Hepatocyte (in vitro differentiated cells): ENCODE results near the gene PLK5.

Experiments used
- EZH2 ChIP-seq: fragments of 200-600 bp; sonication (generic); IDR thresholded peaks from 2 replicates; pipeline ENCODE4 v1.6.1; 2016; ENCODE audit warnings: antibody characterized with exemption, mild to moderate bottlenecking, borderline replicate concordance
- EZH2phosphoT487 ChIP-seq: fragments of 200-600 bp; sonication (generic); IDR thresholded peaks from one replicate; pipeline ENCODE4 v1.6.1; 2018; ENCODE audit warnings: antibody characterized with exemption, mild to moderate bottlenecking, low read depth, moderate library complexity; ENCODE audit not compliant: unreplicated experiment, severe bottlenecking
- TF ChIP-seq, protein P1 (sequence below): fragments of 200-600 bp; sonication (generic); IDR thresholded peaks from 2 replicates; pipeline ENCODE4 v1.5.1; 2016; ENCODE audit warnings: antibody characterized with exemption, mild to moderate bottlenecking; ENCODE audit not compliant: poor library complexity

GRCh38 chr19:1507192-1507660 is 16.7 kb upstream of the PLK5 start:
- TF ChIP-seq, protein P1, sequence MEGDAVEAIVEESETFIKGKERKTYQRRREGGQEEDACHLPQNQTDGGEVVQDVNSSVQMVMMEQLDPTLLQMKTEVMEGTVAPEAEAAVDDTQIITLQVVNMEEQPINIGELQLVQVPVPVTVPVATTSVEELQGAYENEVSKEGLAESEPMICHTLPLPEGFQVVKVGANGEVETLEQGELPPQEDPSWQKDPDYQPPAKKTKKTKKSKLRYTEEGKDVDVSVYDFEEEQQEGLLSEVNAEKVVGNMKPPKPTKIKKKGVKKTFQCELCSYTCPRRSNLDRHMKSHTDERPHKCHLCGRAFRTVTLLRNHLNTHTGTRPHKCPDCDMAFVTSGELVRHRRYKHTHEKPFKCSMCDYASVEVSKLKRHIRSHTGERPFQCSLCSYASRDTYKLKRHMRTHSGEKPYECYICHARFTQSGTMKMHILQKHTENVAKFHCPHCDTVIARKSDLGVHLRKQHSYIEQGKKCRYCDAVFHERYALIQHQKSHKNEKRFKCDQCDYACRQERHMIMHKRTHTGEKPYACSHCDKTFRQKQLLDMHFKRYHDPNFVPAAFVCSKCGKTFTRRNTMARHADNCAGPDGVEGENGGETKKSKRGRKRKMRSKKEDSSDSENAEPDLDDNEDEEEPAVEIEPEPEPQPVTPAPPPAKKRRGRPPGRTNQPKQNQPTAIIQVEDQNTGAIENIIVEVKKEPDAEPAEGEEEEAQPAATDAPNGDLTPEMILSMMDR, result no peak
- TF ChIP-seq EZH2phosphoT487, result no peak
- TF ChIP-seq EZH2, result no peak
